Mucosa of descending colon (tissue), 3 donors: ENCODE data around the gene SLIT3. TPM values are rescaled to one million over a fixed set of nuclear protein-coding genes. Genes with fewer than 3 reads are reported as not detected.

Source experiments
- ATAC-seq: fragments of 200-7000 bp; cut with Tn5 transposase; one replicate; pipeline ENCODE4 v1.9.1; 2020; ENCODE audit warnings: mild to moderate bottlenecking, moderate library complexity
- DNase-seq, 3 donors: peaks; one replicate each; pipeline ENCODE4 v3.0.0-alpha.2; 2020
- H3K36me3 ChIP-seq: fragments of 200-600 bp; one replicate; pipeline ENCODE4 v1.8.0; 2021; ENCODE audit warnings: low read depth, mild to moderate bottlenecking
- H3K4me1 ChIP-seq: fragments of 200-600 bp; one replicate; pipeline ENCODE4 v1.8.0; 2021; ENCODE audit warnings: low read depth, mild to moderate bottlenecking
- H3K4me3 ChIP-seq: fragments of 200-600 bp; one replicate; pipeline ENCODE4 v1.8.0; 2021; ENCODE audit warnings: mild to moderate bottlenecking
- H3K9me3 ChIP-seq: fragments of 200-600 bp; one replicate; pipeline ENCODE4 v1.8.0; 2021; ENCODE audit warnings: mild to moderate bottlenecking
- CTCF ChIP-seq: fragments of 200-600 bp; IDR thresholded peaks from one replicate; pipeline ENCODE4 v1.8.0; 2022; ENCODE audit warnings: antibody characterized with exemption, mild to moderate bottlenecking
- intact Hi-C, 2 donors: fragments of 100-400 bp; cut with DNase I in 1 of 2; cut with micrococcal nuclease in 1 of 2; formaldehyde crosslinking; loops; one replicate each; pipeline versions ENCODE4 v1.11.0 to v1.11.1; 2022; cut with DNase I, micrococcal nuclease
- total RNA-seq, 3 donors: library from RNA; stranded (reverse); fragmentation: NEBNext Ultra II Directional in 2 of 3; extraction: Animal tissue kit (Norgen Biotek cat#: 25700) in 2 of 3; gene quantifications; one replicate each; pipeline versions ENCODE4 v1.2.1 to v1.2.4, GENCODE V29; 2021 to 2023
- donor health status: DM: no; HTN: no; CAD: no; lungs with moderate emphysema.
- donor health status: DM: no; HTN: no; CAD: no.
- donor health status: DM: no; HTN: yes; CAD: no.

The SLIT3 gene
- total RNA-seq, 3 donors from 2014 or later, result 4.2 to 25.5 (median 16.1) TPM

- no peak for TF ChIP-seq CTCF
- Histone ChIP-seq H3K4me1 (no peaks in the 10 kb centered on the region), H3K36me3 (no peaks in the 10 kb centered on the region), H3K4me3 (no peak overlapping the region), H3K9me3 (no peaks in the 10 kb centered on the region)
- intact Hi-C loops, result no loop called here
- ATAC-seq, result no peak
- no peak for DNase-seq
These were observed 534.6 kb downstream of the SLIT3 start for GRCh38 chr5:168766426-168766700.

GRCh38 chr5:168765551-168766425 lies 535.2 kb downstream of the SLIT3 start:
- intact Hi-C loops, result no loop called here
- Histone ChIP-seq H3K36me3 (no peaks in the 10 kb centered on the region), H3K4me1 (no peaks in the 10 kb centered on the region), H3K4me3 (no peak overlapping the region), H3K9me3 (no peaks in the 10 kb centered on the region)
- TF ChIP-seq CTCF, result no peak
- DNase-seq, result no peak
- no peak for ATAC-seq

- DNase-seq (no peak), ATAC-seq (no peak)
- Histone ChIP-seq H3K4me1 (no peaks in the 10 kb centered on the region), H3K4me3 (no peak overlapping the region), H3K36me3 (no peaks in the 10 kb centered on the region), H3K9me3 (no peaks in the 10 kb centered on the region)
- no peak for TF ChIP-seq CTCF
- intact Hi-C loops, result no loop called here
These were observed 535.8 kb downstream of the SLIT3 start for GRCh38 chr5:168765086-168765550.

GRCh38 chr5:168756453-168757391 lies 544.2 kb downstream of the SLIT3 start:
- Histone ChIP-seq H3K36me3 (no peaks in the 10 kb centered on the region), H3K9me3 (no peaks in the 10 kb centered on the region), H3K4me1 (no peaks in the 10 kb centered on the region), H3K4me3 (no peak overlapping the region)
- DNase-seq (no peak), ATAC-seq (no peak)
- intact Hi-C loops, result no loop called here
- no peak for TF ChIP-seq CTCF

GRCh38 chr5:168755548-168756093 lies 545.3 kb downstream of the SLIT3 start:
- Histone ChIP-seq H3K36me3 (no peaks in the 10 kb centered on the region), H3K9me3 (no peaks in the 10 kb centered on the region), H3K4me1 (no peaks in the 10 kb centered on the region), H3K4me3 (no peak overlapping the region)
- TF ChIP-seq CTCF, result no peak
- ATAC-seq (no peak), DNase-seq (no peak)
- intact Hi-C loops, result no loop called here
